ENCODE measurements around the gene C1orf35. TPM values are rescaled to one million over a fixed set of nuclear protein-coding genes. Genes with fewer than 3 reads are reported as not detected.

The C1orf35 gene
- total RNA-seq, 1 experiment from 2014 or later = 24.9 TPM

GRCh38 chr1:228081578-228082213 lies 21.4 kb downstream of the C1orf35 start:
- ATAC-seq (peak; percentile 20), DNase-seq (ENCODE audit: low read depth, low spot score) (no peak)
- Histone ChIP-seq H3K27ac (ENCODE audit: low read length) (peak overlapping the region; percentile 78), H3K9me3 (ENCODE audit: control insufficient read depth, insufficient read depth, low read depth, low read length) (no peaks in the 10 kb centered on the region), H3K27me3 (ENCODE audit: control insufficient read depth, insufficient read depth, low read length) (no peaks in the 10 kb centered on the region), H3K36me3 (ENCODE audit: control insufficient read depth, insufficient read depth, low read length) (peaks cover 7% of the 10 kb centered on the region; the same call in 1 of the 2 replicates), H3K4me3 (ENCODE audit: low read depth in 2 of 2, low read length in 2 of 2) (peak overlapping the region; percentile 87 to 98), H3K4me1 (ENCODE audit: control insufficient read depth, insufficient read depth, low read length) (peaks cover 34% of the 10 kb centered on the region)
- in situ Hi-C loops (cut with HindIII; ENCODE audit: low pct_unique_long_range_greater_than_20kb, low sequenced_read_pairs) (no loop called here), intact Hi-C loops (cut with micrococcal nuclease; ENCODE audit: unreplicated experiment) (no loop called here)
- TF ChIP-seq, protein P1, sequence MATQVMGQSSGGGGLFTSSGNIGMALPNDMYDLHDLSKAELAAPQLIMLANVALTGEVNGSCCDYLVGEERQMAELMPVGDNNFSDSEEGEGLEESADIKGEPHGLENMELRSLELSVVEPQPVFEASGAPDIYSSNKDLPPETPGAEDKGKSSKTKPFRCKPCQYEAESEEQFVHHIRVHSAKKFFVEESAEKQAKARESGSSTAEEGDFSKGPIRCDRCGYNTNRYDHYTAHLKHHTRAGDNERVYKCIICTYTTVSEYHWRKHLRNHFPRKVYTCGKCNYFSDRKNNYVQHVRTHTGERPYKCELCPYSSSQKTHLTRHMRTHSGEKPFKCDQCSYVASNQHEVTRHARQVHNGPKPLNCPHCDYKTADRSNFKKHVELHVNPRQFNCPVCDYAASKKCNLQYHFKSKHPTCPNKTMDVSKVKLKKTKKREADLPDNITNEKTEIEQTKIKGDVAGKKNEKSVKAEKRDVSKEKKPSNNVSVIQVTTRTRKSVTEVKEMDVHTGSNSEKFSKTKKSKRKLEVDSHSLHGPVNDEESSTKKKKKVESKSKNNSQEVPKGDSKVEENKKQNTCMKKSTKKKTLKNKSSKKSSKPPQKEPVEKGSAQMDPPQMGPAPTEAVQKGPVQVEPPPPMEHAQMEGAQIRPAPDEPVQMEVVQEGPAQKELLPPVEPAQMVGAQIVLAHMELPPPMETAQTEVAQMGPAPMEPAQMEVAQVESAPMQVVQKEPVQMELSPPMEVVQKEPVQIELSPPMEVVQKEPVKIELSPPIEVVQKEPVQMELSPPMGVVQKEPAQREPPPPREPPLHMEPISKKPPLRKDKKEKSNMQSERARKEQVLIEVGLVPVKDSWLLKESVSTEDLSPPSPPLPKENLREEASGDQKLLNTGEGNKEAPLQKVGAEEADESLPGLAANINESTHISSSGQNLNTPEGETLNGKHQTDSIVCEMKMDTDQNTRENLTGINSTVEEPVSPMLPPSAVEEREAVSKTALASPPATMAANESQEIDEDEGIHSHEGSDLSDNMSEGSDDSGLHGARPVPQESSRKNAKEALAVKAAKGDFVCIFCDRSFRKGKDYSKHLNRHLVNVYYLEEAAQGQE (IDR thresholded peaks at IDR 0.05; ENCODE audit: insufficient read depth in 1 of 2, low read depth in 2 of 2, low read length in 1 of 2) = no peak
- TF ChIP-seq POLR2AphosphoS5 (IDR thresholded peaks at IDR 0.05; ENCODE audit: low read depth, low read length) (no peak), CTCF (IDR thresholded peaks at IDR 0.05) (no peak), TCF7L2 (IDR thresholded peaks at IDR 0.05; ENCODE audit: low read depth, low read length) (no peak), SIN3A (IDR thresholded peaks at IDR 0.05; ENCODE audit: borderline replicate concordance, insufficient read depth, low read depth, low read length) (no peak)
- ChIA-PET POLR2A (interaction anchor here (0.5 to 0.6 kb wide), 2 partner anchors 80 to 139 kb away, joined by 3 to 5 read pairs; no protein-coding TSS in a partner anchor), CTCF (no interaction called here)
- no TSS peak for BruUV-seq (replicated peaks)

GRCh38 chr1:228081144-228081543 lies 22.0 kb downstream of the C1orf35 start:
- no peak for TF ChIP-seq POLR2AphosphoS5 (IDR thresholded peaks at IDR 0.05; ENCODE audit: low read depth, low read length)
- TF ChIP-seq, protein P1 (IDR thresholded peaks at IDR 0.05; ENCODE audit: insufficient read depth in 1 of 2, low read depth in 2 of 2, low read length in 1 of 2) = no peak
- DNase-seq (ENCODE audit: low read depth, low spot score) (no peak), ATAC-seq (no peak)
- no TSS peak for BruUV-seq (replicated peaks)
- peak overlapping the region; percentile 87 to 98 for H3K4me3 ChIP-seq (ENCODE audit: low read depth in 2 of 2, low read length in 2 of 2)
- peak overlapping the region; percentile 76 for H3K27ac ChIP-seq (ENCODE audit: low read length)
- CTCF ChIA-PET = no interaction called here
- H3K27me3 ChIP-seq (ENCODE audit: control insufficient read depth, insufficient read depth, low read length) = no peaks in the 10 kb centered on the region
- in situ Hi-C loops (cut with HindIII; ENCODE audit: low pct_unique_long_range_greater_than_20kb, low sequenced_read_pairs) (no loop called here), intact Hi-C loops (cut with micrococcal nuclease; ENCODE audit: unreplicated experiment) (no loop called here)
- peaks cover 7% of the 10 kb centered on the region; the same call in 1 of the 2 replicates for H3K36me3 ChIP-seq (ENCODE audit: control insufficient read depth, insufficient read depth, low read length)
- POLR2A ChIA-PET = no interaction called here
- H3K9me3 ChIP-seq (ENCODE audit: control insufficient read depth, insufficient read depth, low read depth, low read length) = no peaks in the 10 kb centered on the region
- peaks cover 29% of the 10 kb centered on the region for H3K4me1 ChIP-seq (ENCODE audit: control insufficient read depth, insufficient read depth, low read length)
